ENCODE results near the gene RPL13A. TPM values are rescaled to one million over a fixed set of nuclear protein-coding genes. Genes with fewer than 3 reads are reported as not detected.

Gene RPL13A
- polyA plus RNA-seq, 1 experiment, result 2,322 TPM

- Histone ChIP-seq H3K4me3 (ENCODE audit: low read depth, low read length) (no peak overlapping the region), H3K36me3 (ENCODE audit: control insufficient read depth, insufficient read depth, low read length) (peaks cover 35% of the 10 kb centered on the region), H3K27me3 (ENCODE audit: control insufficient read depth, insufficient read depth, low read length) (no peaks in the 10 kb centered on the region)
- no peak for TF ChIP-seq CTCF (IDR thresholded peaks at IDR 0.05; ENCODE audit: insufficient read depth, low read depth, low read length)
- DNase-seq (ENCODE audit: low read depth), result no peak
- ChIA-PET CTCF (interaction anchor here (1.0 kb wide), 1 partner anchor 18 kb away, joined by 3 read pairs; no protein-coding TSS in a partner anchor), POLR2A (no interaction called here)
These were observed 4.6 kb downstream of the RPL13A start for GRCh38 chr19:49491804-49492572.

- no peaks in the 10 kb centered on the region for H3K27me3 ChIP-seq (ENCODE audit: control insufficient read depth, insufficient read depth, low read length)
- CTCF ChIA-PET, result no interaction called here
- POLR2A ChIA-PET, result no interaction called here
- TF ChIP-seq CTCF (IDR thresholded peaks at IDR 0.05; ENCODE audit: insufficient read depth, low read depth, low read length), result no peak
- no peak overlapping the region for H3K4me3 ChIP-seq (ENCODE audit: low read depth, low read length)
- peaks cover 39% of the 10 kb centered on the region for H3K36me3 ChIP-seq (ENCODE audit: control insufficient read depth, insufficient read depth, low read length)
- no peak for DNase-seq (ENCODE audit: low read depth)
These were observed 5.4 kb downstream of the RPL13A start for GRCh38 chr19:49492573-49493405.

GRCh38 chr19:49496574-49497008, 9.2 kb downstream of the RPL13A start:
- POLR2A ChIA-PET, result interaction anchor here (1.4 kb wide), 1 partner anchor 43 kb away, joined by 4 read pairs; the partner anchor contains the start of gene ALDH16A1
- CTCF ChIA-PET, result interaction anchor here (1.7 kb wide), 1 partner anchor 74 kb away, joined by 6 read pairs; no protein-coding TSS in a partner anchor

GRCh38 chr19:49497047-49497788, 9.8 kb downstream of the RPL13A start:
- no peaks in the 10 kb centered on the region for H3K27me3 ChIP-seq (ENCODE audit: control insufficient read depth, insufficient read depth, low read length)
- peaks cover 24% of the 10 kb centered on the region for H3K36me3 ChIP-seq (ENCODE audit: control insufficient read depth, insufficient read depth, low read length)
- TF ChIP-seq CTCF (IDR thresholded peaks at IDR 0.05; ENCODE audit: insufficient read depth, low read depth, low read length), result no peak
- no peak for DNase-seq (ENCODE audit: low read depth)
- ChIA-PET POLR2A (no interaction called here), CTCF (interaction anchor here (1.7 kb wide), 1 partner anchor 73 kb away, joined by 6 read pairs; no protein-coding TSS in a partner anchor)
- H3K4me3 ChIP-seq (ENCODE audit: low read depth, low read length), result peak overlapping the region; percentile 67

More at GRCh38 chr19:49496574-49497008, 9.2 kb downstream of the RPL13A start:
- TF ChIP-seq CTCF (IDR thresholded peaks at IDR 0.05; ENCODE audit: insufficient read depth, low read depth, low read length), result no peak
- H3K4me3 ChIP-seq (ENCODE audit: low read depth, low read length), result peak overlapping the region; percentile 67
- no peak for DNase-seq (ENCODE audit: low read depth)
- no peaks in the 10 kb centered on the region for H3K27me3 ChIP-seq (ENCODE audit: control insufficient read depth, insufficient read depth, low read length)
- H3K36me3 ChIP-seq (ENCODE audit: control insufficient read depth, insufficient read depth, low read length), result peaks cover 30% of the 10 kb centered on the region

All from BJ (cell line).